ENCODE results near the gene GATA5. TPM values are rescaled to one million over a fixed set of nuclear protein-coding genes. Genes with fewer than 3 reads are reported as not detected.
"Not testable (repeated sequence)": the region's sequence is repeated elsewhere in the genome, so short reads cannot be mapped to it uniquely, and the experiment has no call there.

Gene GATA5
- total RNA-seq, 1 experiment from 2014 or later, result 0.96 TPM

DNA sequence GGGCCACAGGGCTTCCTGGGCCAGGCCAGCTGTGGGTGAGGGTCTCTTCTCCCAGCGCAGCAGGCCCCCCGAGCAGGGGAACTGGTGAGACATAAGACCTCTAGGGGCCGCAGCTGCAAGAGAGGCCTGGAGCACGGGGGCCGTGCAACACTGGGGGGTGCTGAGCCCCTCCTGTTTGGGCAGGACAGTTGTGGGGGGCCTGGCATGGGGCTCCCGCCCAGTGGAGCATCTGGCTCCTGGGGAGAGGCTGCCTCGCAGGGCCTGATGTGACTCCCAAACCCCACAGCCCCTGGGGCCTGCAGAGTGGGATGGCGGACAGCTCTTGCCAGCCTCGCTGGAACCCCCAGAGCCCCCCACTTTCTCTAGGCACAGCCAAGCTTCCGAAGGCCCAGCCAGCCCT, 16.9 kb upstream of the GATA5 start:
- no peak overlapping the region for H3K4me2 ChIP-seq
- intact Hi-C loops (cut with micrococcal nuclease; ENCODE audit: unreplicated experiment), result no loop called here

DNA sequence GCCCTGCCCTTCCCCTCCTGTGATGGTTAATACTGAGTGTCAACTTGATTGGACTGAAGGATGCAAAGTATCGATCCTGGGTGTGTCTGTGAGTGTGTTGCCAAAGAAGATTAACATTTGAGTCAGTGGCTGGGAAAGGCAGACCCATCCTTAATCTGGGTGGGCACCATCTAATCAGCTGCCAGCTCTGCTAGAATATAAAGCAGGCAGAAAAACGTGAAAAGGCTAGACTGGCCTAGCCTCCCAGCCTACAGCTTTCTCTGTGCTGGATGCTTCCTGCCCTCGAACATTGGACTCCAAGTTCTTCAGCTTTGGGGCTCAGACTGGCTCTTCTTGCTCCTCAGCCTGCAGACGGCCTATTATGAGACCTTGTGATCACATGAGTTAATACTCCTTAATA, 15.0 kb upstream of the GATA5 start:
- peaks cover 20% of the 10 kb centered on the region; the same call in 1 of the 2 replicates for H3K27me3 ChIP-seq (ENCODE audit: insufficient read depth, low read depth)
- H3F3A ChIP-seq (ENCODE audit: insufficient read depth, low read depth); intact Hi-C loops (cut with micrococcal nuclease; ENCODE audit: unreplicated experiment); H2AFZ ChIP-seq; H3K36me3 ChIP-seq (ENCODE audit: low read depth); H3K4me2 ChIP-seq; CTCF ChIA-PET; H3K9me2 ChIP-seq (ENCODE audit: insufficient read depth); H4K20me1 ChIP-seq (ENCODE audit: insufficient read depth); H3K9me3 ChIP-seq (ENCODE audit: insufficient read depth, low read depth); H3K79me2 ChIP-seq (ENCODE audit: low read depth); DNase-seq; BruUV-seq (replicated peaks); POLR2A ChIA-PET (ENCODE audit: unreplicated experiment); H3K27ac ChIP-seq; H3K4me3 ChIP-seq: not testable (repeated sequence)
- peaks cover 15% of the 10 kb centered on the region for H3K4me1 ChIP-seq (replicated peaks; ENCODE audit: insufficient read depth)

More for the DNA sequence above, 16.9 kb upstream of the GATA5 start:
- TF ChIP-seq, protein P1, sequence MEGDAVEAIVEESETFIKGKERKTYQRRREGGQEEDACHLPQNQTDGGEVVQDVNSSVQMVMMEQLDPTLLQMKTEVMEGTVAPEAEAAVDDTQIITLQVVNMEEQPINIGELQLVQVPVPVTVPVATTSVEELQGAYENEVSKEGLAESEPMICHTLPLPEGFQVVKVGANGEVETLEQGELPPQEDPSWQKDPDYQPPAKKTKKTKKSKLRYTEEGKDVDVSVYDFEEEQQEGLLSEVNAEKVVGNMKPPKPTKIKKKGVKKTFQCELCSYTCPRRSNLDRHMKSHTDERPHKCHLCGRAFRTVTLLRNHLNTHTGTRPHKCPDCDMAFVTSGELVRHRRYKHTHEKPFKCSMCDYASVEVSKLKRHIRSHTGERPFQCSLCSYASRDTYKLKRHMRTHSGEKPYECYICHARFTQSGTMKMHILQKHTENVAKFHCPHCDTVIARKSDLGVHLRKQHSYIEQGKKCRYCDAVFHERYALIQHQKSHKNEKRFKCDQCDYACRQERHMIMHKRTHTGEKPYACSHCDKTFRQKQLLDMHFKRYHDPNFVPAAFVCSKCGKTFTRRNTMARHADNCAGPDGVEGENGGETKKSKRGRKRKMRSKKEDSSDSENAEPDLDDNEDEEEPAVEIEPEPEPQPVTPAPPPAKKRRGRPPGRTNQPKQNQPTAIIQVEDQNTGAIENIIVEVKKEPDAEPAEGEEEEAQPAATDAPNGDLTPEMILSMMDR (conservative IDR thresholded peaks at IDR 0.05), result no peak
- no peak for TF ChIP-seq EZH2 (IDR thresholded peaks at IDR 0.05; ENCODE audit: low read depth)
- POLR2A ChIA-PET (ENCODE audit: unreplicated experiment), result no interaction called here
- no peaks in the 10 kb centered on the region for H3K36me3 ChIP-seq (ENCODE audit: low read depth)
- H3K4me3 ChIP-seq, result no peak overlapping the region
- peaks cover 3% of the 10 kb centered on the region; the same call in 1 of the 2 replicates for H3F3A ChIP-seq (ENCODE audit: insufficient read depth, low read depth)
- CTCF ChIA-PET, result interaction anchor here (0.6 kb wide), 1 partner anchor 24 kb away, joined by 3 read pairs; no protein-coding TSS in a partner anchor
- H3K9me2 ChIP-seq (ENCODE audit: insufficient read depth), result no peaks in the 10 kb centered on the region
- H3K9me3 ChIP-seq (ENCODE audit: insufficient read depth, low read depth), result no peaks in the 10 kb centered on the region
- DNase-seq, result no peak
- H3K27me3 ChIP-seq (ENCODE audit: insufficient read depth, low read depth), result peaks cover under 1% of the 10 kb centered on the region; the same call in 1 of the 2 replicates
- H2AFZ ChIP-seq, result no peak overlapping the region
- H4K20me1 ChIP-seq (ENCODE audit: insufficient read depth), result no peaks in the 10 kb centered on the region
- H3K27ac ChIP-seq, result no peak overlapping the region
- BruUV-seq (replicated peaks), result no TSS peak
- peaks cover 15% of the 10 kb centered on the region for H3K4me1 ChIP-seq (replicated peaks; ENCODE audit: insufficient read depth)
- H3K79me2 ChIP-seq (ENCODE audit: low read depth), result no peaks in the 10 kb centered on the region

DNA sequence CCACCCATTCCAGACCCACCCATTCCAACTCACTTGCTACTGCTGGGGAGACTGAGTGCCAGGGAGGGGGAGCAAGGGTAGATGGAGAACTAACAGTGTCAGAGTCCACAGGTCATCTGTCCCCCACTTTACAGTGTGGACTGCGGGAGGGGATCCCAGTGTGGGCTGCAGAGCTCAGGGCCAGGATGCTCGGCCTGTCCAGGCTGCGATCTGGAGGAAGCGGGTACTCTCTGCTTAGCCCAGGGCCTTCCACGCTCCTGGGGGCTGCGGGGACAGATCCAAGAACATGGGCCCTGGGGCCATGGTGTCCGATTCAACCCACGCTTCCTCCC, 14.1 kb upstream of the GATA5 start:
- ChIA-PET CTCF (no interaction called here), POLR2A (ENCODE audit: unreplicated experiment) (interaction anchor here (0.6 kb wide), 1 partner anchor 37 kb away, joined by 5 read pairs; no protein-coding TSS in a partner anchor)
- Histone ChIP-seq H3K9me3 (ENCODE audit: insufficient read depth, low read depth) (no peaks in the 10 kb centered on the region), H2AFZ (no peak overlapping the region), H3K4me1 (replicated peaks; ENCODE audit: insufficient read depth) (peaks cover 15% of the 10 kb centered on the region), H3K4me2 (peak overlapping the region; percentile 45; the same call in 1 of the 2 replicates), H4K20me1 (ENCODE audit: insufficient read depth) (0 out of 2 replicates have a peak, but pooled peaks cover 3% of the 10 kb centered on the region), H3K79me2 (ENCODE audit: low read depth) (no peaks in the 10 kb centered on the region), H3F3A (ENCODE audit: insufficient read depth, low read depth) (peaks cover 3% of the 10 kb centered on the region; the same call in 1 of the 2 replicates), H3K9me2 (ENCODE audit: insufficient read depth) (no peaks in the 10 kb centered on the region), H3K27me3 (ENCODE audit: insufficient read depth, low read depth) (peaks cover 29% of the 10 kb centered on the region; the same call in 1 of the 2 replicates), H3K27ac (no peak overlapping the region), H3K4me3 (no peak overlapping the region), H3K36me3 (ENCODE audit: low read depth) (no peaks in the 10 kb centered on the region)
- TF ChIP-seq, protein P1 (conservative IDR thresholded peaks at IDR 0.05), result no peak
- TF ChIP-seq EZH2 (IDR thresholded peaks at IDR 0.05; ENCODE audit: low read depth), result no peak
- intact Hi-C loops (cut with micrococcal nuclease; ENCODE audit: unreplicated experiment), result no loop called here
- no TSS peak for BruUV-seq (replicated peaks)
- no peak for DNase-seq

Measured in PC-9 (cell line).